GM12891 (cell line): ENCODE data around the gene HLTF.

Experiments used
- POLR2A ChIP-seq: IDR thresholded peaks from 2 replicates; pipeline ENCODE4 v1.6.1; 2011; ENCODE audit warnings: low read depth, low read length, control low read depth
- POLR2AphosphoS5 ChIP-seq: IDR thresholded peaks from 2 replicates; pipeline ENCODE4 v1.6.1; 2011; ENCODE audit warnings: low read depth, low read length, control low read depth

DNA sequence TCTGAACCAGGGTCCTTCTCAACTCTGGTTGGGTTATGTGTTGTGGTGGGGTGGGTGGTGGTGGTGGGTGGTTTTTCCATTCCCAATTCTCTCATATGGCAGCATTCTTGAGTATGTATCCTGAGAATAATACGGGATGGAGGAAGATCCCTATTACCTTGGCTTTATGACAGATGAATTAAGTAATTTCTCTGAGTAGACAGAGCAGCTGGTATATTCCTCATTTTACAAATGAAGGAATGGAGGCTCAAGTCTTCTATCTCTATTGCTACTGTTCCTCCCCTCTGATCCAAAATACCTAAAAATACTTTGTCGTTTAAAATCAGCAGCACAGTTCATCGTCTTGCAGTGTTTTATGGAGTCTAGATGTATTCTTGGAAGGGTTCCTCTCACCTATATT lies 84.6 kb downstream of the HLTF start:
- TF ChIP-seq POLR2A, result no peak
- no peak for TF ChIP-seq POLR2AphosphoS5
